HG03103 (cell line): ENCODE results near the gene ZC2HC1B.

ENCODE experiments used
- ATAC-seq: cut with Tn5 transposase; IDR thresholded peaks from one replicate; pipeline ENCODE4 v1.9.1; 2021; ENCODE audit warnings: low read depth; ENCODE audit not compliant: unreplicated experiment

The ZC2HC1B gene

GRCh38 chr6:143986463-143987065 is 122.3 kb downstream of the ZC2HC1B start:
- no peak for ATAC-seq
